GM18508 (cell line): ENCODE data around the gene UCP2.

Source experiments
- ATAC-seq: cut with Tn5 transposase; IDR thresholded peaks from one replicate; pipeline ENCODE4 v1.9.1; 2021; ENCODE audit warnings: moderate number of reproducible peaks; ENCODE audit not compliant: insufficient read depth, unreplicated experiment

Gene UCP2, protein sequence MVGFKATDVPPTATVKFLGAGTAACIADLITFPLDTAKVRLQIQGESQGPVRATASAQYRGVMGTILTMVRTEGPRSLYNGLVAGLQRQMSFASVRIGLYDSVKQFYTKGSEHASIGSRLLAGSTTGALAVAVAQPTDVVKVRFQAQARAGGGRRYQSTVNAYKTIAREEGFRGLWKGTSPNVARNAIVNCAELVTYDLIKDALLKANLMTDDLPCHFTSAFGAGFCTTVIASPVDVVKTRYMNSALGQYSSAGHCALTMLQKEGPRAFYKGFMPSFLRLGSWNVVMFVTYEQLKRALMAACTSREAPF

DNA sequence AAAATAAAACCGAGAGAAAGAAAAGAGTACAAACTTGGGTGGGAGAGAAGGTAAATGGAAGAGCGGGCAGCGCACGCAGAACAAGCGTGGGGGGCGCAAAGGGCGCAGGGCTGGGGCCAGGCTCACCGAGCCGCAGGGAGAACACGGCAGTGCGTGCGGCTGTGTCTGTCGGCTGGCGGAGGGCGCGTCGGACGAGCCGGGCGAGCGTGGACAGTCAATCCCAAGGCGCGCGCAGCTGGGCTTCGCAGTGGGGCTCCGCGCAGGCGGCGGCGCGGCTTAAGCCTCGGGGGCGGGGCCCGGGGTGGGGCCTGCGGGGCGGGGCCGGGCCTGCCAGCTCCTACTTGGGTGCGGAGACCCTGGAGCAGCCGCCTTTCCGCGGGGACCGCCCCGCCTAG lies at the start of gene UCP2:
Gene UCP2 (minus strand): TSS at position 249 of the 395 bp plus-strand sequence. CDS start 4,465 bp downstream, outside the sequence.
- peak; percentile 20 for ATAC-seq

DNA sequence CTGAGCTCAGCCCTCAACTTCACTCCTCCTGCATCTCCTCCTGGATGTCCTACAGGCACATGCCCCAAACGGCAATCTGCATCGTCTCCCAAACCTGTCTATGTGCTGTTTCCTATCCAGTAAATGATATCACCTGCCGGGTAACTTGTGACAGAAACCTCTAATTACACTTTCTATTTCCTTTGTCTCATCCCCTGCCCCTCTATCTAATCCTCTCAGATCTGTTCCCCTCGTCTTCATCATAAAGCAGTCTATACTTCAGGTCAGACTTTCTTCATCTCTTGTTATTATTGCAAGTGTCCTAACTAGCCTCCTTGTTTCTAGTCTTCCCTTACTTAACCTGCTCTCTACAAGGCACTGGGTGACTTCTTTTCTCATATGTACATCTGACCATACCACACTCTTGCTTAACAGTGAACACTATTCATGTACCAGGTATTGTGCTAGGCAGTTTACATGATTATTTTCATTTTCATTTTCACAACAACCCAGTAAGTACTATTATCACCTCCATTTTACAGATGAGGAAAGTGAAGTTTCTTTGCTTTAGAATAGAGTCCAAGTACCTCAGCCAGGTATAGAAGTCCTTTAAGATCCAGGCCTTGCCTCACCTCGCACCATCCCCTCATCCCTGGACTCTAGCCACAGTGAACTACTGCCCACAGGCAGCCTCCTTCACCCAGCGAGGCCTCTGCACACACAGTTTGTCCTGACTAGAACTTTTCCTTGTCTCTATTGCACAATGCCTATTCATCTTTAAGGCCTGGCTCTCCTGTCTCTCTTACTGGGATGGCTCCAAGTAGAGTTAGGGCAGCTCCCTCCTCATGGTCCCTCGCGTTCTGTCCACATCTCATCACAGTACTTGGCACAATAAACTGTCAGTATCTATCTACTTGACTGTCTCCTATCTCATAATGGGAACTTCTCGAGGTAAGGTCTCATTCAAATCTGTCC lies 48.4 kb upstream of the UCP2 start:
- no peak for ATAC-seq

DNA sequence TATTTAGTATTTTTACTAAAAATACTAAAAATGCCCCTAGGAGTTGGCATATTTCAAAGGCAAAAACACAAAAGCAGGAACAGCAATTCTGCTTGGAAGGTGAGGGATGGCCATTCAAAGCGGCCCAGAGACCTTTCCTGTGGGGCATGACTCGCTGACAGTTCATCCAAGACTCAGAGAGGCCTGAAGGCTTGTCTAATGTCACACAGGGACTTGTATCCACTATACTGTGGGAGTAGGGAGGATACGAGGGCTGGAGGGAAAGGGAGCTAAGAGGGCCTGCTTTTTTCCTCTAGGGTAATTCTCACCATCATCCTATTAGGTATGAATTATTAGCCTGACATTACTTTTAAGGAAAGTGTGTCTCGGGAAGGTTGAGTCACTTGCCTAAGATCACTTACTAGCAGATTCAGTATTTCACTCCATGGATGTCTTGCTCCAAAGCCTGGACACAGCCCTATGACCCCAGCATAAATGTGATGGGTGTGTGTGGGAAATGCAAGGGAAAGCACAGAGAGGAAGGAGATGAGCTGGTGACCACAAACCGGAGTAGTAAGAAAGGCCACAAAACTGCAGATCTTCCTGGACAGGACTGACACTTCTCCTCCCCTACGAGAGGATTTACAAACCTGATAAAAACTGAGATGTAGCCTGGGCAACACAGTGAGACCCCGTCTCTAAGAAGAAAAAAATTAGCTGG lies 43.0 kb upstream of the UCP2 start:
- no peak for ATAC-seq

DNA sequence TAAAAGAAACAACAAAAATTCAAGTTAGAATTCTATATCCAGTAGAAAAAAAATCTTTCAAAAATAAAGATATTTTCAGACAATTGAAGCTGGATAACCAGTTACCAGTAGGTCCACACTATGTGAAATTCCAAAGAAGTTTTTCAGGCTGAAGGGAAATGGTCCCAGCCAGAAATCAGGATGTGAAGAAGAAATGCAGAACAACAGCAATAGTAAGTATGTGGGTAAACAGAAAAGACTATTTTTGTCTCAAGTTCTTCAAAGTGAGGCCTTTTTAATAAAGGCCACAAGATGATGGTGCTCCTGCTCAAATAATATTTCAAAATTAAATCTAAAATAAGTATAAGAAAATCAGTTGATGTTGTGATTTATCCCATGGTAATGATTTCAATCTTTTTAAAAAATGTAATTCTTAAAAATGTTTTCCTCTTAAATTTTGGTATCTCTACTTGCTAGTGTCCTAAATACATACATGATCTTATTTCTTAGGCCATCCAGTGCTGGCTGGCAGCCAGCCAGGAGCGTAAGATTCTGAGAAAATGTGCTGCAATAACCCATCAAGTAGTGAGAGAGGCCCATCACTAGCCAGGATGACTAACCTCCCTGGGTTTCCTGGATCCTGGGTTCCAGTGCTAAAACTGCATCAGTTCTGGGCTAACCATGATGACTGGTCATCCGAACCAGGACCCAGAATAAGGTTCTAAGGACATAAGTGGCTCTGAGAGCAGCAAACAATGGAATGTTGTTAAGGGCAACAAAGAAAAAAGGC lies 41.8 kb upstream of the UCP2 start:
- no peak for ATAC-seq

DNA sequence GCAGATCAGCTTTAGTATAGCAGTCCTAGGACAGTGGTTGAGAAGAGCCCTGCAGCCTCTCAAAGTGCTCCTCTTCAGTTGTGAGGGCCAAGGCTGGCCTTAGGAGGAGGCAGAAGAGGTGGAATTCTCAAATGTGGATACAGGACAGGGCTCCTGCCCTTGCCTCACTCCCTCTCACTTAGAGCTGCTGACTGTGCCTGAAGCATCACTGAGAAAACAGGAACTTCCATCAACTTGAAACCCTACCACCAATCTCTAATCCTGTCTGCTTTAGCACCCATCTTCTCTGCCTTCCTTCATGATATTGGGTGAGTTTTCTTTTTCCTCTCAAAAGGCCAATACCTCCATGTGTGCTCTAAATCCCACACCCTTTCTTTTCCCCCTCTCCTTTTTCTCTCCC lies 40.6 kb upstream of the UCP2 start:
- ATAC-seq, result no peak

DNA sequence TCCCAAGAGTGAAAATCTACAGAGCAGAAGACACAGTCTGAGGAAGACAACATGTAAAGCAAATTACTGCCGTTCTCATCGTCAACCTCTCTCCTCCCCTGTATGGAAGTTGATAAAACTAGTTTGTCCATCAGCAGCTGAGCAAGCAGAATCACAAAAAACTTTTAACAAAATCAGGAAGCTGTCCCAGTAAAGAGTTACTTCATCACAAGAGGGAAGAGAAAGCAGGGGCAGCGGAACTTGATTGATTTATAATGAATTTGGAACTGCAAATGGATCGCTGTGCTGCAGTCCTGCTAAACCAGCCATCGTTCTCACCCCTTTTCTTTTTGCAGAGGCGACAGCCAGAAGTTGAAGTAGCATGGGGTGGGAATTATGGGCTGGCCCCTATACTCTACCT lies 39.9 kb upstream of the UCP2 start:
- no peak for ATAC-seq

DNA sequence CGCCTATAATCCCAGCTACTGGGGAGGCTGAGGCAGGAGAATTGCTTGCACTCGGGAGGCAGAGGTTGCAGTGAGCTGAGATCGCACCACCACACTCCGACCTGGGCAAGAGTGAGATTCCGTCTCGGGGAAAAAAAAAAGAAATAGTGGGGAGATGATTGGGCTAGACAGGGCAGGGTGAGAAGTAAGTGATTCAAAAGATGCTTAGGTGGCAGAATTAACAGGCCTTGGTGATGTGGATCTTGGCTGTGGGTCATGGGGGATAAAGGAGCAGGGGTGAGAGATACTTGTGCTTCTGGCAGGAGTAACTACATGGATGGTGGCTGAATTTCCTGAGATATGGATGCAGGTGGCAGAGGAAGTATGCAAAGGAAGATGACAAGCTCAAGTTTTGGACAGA lies 39.4 kb upstream of the UCP2 start:
- ATAC-seq, result no peak

DNA sequence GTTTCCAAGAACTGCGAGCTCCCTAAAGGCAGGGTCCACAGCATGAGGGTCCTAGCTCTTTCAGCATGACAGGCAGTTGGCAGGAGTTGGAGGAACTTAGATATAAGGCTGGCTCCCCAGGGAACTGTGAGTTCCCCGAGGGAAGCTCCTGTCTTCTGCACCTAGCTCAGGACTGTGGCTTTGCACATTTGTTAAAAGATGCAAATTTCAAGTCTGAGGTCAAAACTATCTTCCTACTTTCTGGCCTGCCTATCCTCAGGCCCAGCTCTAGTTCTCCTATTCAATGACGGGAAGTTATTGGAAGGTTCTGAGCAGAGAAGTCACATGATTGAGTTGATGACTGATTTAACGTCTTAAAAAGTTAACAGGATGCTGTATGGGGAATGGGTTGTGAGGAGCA lies 37.9 kb upstream of the UCP2 start:
- ATAC-seq, result no peak

DNA sequence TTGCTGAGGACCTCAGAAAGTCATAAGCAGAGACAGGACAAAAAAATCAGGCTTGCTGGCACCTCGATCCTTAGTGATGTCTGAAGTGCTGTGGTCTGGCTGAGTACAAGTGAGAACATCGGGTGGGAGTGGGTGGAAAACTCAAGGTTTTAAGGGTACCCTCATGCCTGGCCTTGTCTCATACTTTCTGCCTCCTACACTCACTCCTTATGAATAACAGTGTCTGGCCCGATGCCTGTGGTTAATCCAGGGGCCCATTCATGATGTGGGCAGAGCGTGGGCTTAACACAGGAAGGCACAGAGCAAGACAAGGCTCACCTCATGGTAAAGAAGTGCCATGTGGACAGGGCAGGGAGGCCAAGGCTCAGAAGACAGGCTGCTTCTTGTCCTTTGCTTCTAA lies 37.2 kb upstream of the UCP2 start:
- ATAC-seq, result no peak

DNA sequence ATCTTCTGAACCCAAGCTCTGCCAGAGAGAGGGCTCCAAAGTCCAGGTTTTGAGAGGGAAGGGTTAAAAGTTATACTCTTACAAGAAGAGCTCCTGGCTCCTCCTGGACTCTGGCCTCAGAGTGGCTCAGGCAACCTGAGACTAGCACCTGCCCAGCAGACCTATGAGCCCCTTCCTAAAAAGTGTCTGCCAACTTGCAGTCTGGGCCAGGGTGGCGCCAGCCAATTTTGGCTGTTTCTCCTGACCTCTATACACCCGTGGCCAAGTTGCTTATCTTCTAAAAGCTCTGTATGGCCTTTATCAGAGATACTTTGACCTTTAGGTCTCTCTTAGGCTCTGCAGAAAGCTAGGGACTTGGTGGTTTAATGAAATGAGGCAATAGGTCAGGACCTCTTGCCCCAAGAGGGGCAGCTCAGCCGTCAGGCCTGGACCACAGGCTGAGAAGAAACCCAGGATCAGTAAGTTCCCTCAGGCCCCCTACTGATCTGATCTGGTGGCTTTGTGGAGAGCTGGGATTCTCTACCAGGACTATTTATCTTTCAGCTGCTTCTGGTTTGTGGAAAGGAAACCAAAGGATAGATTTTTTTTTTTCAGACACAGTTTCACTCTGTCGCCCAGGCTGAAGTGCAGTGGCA lies 36.6 kb upstream of the UCP2 start:
- ATAC-seq, result no peak

DNA sequence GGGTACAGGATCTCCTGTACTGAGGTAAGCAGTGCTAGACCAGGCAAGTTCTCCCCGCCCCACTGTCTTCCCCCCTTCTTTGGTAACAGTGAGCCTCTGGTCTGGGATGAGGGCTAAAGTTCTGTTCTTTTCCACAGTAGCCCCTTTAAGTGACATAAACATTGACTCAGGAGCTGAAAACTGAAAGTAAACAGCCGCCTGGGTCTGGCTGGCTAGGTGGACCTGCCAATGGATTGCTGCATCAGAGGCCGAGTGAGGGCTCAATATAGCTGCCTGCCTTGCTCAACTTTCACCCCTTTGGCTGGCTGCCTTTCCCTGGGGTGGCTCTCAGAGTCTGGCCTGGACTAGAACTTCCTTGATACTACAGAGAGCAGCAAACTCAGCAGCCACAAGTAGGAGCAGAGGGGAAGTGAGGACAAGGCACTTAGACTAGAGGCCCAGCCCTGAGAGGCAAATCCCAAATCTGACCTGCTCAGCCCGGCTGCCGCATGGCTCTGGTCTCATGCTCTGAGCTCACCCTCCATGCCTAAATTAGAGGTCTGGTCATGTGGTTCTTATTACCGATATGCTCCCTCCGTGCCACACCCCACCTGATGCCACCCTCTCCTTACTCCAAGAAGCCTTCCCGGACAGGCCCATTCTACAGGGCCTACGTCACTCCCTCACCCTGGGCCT lies 35.8 kb upstream of the UCP2 start:
- no peak for ATAC-seq

DNA sequence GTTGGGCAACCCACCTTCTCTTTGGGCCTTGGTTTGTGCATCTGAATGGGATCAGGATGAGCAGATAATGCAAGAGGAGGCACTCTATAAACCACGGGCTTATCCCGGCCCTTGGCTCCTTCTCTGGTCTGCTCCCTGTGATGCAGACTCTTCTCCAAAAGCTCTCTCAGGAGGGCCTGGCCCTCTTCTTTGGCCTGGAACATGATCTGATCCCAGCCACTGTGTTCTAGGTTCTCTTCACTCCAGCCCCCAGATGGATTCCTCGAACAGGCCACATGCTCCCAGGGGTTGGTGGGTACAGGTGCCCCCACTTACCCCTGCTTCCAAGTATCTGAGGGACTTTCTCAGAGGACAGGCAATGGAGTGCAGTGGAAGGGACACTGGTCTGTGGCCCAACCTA lies 35.0 kb upstream of the UCP2 start:
- no peak for ATAC-seq

DNA sequence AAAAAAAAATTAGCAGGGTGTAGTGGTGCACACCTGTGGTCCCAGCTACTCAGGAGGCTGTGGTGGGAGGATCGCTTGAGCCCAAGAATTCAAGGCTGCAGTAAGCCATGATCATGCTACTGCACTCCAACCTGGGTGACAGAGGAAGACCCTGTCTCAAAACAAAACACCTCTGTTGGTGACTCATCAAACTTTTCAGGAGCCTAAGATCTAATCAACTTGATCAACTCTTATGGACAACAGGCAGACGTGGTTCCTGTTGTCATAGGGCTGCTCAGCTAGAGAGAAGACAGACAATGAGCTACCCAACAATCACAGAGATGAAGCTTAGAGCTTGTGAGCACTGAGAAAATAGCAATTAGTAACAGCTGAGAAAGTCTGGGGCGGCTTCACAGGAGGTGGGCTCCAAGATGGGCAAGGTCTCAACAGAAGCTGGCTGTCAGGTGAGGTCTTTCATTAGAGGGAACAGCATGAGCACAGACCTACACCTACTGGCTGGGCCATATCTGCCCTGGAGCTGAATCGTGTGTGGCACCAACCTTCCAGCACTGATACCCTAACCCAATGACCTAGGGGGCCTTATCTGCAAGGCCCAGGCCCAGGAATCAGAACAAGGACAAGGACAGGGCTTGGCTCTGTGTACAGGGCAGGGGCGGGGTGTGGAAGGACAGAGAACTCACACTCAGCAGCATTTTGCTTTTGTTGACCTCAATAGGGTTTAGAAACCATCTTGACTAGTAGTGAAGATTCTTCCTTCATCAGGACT lies 33.5 kb upstream of the UCP2 start:
- no peak for ATAC-seq

DNA sequence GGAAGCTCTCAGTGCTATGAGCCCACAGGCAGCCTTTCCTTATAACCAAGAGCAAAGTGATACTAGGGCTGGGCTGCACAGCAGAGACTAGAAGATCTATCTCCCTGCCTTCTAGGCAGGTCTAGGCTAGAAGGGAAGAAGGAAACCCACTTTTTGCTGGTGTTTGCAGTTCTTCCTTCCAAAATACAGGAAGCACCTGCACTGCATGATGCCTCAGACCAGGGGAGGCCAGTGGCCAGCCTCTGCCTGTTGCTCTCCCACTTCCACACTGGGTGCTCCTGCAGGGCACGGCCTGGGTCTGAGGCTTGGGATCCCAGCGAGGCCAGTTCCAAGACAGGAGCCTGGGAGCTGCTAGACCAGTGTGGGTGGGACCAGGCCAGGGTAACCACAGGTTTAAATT lies 32.2 kb upstream of the UCP2 start:
- no peak for ATAC-seq

DNA sequence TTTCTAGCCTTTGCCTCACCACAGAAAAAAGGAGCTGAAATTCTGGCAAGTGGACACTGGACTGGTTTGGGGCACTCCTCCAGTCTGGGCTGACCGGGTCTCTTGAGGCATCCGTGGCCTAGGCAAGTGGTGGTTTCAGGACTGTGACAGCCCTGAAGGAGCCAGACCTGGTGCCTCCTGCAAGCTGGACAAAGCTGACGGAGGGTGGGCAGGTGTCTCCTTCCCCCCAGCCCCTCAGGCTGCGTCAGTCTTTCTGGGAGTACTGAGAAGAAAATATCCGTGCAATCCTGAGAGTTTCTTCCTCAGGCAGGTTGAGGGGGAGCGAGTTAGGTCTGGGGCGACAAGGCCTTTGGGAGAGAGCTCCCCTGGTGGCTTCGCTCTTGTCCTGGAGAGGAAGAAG lies 30.5 kb upstream of the UCP2 start:
- no peak for ATAC-seq

DNA sequence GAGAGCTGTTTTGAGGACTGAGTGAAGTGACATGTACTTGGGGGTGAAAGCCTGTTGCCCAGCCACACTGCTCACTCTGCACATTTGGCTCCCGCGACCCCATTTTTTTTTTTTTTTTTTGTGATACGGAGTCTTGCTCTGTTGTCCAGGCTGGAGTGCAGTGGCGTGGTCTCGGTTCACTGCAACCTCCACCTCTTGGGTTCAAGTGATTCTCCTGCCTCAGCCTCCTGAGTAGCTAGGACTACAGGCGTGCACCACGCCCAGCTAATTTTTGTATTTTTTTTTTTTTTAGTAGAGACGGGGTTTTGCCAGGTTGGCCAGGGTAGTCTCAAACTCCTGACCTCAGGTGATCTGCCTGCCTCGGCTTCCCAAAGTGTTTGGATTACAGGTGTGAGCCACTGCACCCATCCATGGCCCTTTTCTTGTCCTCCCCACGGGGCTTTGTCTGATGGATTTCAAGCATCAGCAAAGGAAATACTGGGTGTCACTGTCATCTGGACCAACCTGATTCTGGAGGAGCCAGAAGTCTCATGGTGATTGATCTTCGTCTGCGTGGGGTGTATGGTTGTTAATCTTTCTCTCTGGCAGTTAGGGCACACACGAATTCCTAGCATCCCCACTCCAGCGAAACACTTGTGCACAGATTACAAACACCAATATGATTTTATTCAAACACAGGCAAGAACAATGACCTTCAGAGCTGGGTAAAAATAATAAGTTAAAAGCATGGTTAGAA lies 29.6 kb upstream of the UCP2 start:
- no peak for ATAC-seq

DNA sequence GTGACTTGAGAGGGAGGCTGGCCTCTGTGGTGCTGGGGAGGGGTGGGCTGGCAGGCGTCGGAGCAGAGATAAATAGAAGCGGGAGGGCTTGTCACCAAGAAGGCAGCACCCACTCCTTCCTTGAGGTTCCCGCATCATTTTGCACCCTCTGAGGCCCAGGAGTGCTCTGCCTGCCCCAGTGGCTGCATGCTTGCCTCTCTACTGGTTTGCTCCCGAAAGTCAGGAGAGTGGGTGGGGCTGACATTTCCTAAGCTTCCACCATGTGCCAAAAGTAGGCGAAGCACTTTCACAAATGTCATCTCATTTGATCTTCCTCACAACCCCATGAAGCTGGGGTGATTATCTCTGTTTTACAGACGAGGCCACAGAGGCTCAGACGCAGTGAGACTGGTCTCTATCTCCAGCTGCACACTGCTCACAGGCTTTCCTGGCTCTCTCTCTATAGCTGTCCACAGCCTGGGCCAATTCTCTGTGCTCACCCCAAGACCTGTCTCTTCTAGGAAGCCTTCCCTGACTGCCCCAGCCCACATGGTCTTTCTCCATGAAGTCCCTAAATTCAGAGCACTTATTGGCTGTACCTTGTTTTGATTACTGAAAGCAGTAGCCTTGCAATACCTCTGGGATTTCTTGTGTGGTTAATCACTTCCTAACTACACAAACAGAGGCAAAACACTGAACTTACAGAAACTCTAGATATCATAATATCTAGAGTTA lies 28.9 kb upstream of the UCP2 start:
- peak; percentile 58 for ATAC-seq
